GM19397 (cell line): Measurements from ENCODE around the gene NEU1.
"Not testable (repeated sequence)": the region's sequence is repeated elsewhere in the genome, so short reads cannot be mapped to it uniquely, and the experiment has no call there.

Source experiments
- ATAC-seq: cut with Tn5 transposase; IDR thresholded peaks from one replicate; pipeline ENCODE4 v1.9.1; 2021; ENCODE audit warnings: mild to moderate bottlenecking, moderate library complexity; ENCODE audit not compliant: unreplicated experiment

The NEU1 gene

DNA sequence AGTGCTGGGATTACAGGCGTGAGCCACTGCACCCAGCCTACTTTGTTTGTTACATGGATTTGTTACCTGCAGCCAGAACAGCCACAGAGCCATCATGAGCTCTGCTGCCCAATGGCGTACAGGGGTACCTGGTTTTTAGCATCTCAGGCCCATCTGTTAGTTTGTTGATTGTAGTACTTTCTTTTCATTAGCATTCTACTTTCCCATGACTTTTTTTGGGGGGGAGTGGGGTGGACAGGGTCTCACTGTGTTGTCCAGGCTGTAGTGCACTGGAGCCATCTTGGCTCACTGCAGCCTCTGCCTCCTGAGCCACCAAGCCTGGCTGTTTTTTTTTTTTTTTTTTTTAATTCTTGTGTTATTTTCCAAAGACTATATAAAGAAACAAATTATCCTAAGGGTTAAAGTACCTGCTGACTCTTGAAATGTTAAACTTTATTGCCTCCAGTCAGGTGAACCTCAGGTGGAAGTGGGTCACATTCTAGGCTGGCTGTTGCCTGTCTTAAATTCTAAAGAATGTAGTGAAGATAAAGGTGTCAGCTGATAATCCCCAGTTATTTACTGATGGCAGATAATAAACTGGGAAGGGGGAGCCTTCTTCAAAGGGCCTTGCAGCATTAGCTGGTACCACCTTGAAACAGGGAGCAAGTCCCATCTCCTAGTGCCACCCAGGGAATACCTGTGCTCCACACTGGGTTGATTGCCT, 15.2 kb downstream of the NEU1 start:
- no peak for ATAC-seq

GRCh38 chr6:31844507-31844906, 18.1 kb downstream of the NEU1 start:
- ATAC-seq = no peak

DNA sequence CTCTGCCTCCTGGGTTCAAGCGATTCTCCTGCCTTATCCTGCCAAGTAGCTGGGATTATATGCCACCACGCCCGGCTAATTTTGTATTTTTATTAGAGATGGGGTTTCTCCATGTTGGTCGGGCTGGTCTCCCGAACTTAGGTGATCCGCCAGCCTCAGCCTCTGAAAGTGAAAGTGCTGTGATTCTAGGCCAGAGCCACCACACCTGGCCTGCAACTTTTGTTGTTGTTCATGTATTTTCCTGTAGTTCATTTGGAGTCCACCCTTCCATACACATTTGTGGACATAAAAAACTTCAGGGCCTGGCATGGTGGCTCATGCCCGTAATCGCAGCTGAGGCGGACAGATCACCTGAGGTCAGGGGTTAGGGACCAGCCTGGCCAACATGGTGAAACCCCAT, 20.6 kb downstream of the NEU1 start:
- no peak for ATAC-seq

GRCh38 chr6:31839779-31840126, 22.9 kb downstream of the NEU1 start:
- not testable (repeated sequence) for ATAC-seq

GRCh38 chr6:31838968-31839367, 23.7 kb downstream of the NEU1 start:
- no peak for ATAC-seq

- ATAC-seq = not testable (repeated sequence)
Observed at GRCh38 chr6:31838114-31838553, 24.5 kb downstream of the NEU1 start.

DNA sequence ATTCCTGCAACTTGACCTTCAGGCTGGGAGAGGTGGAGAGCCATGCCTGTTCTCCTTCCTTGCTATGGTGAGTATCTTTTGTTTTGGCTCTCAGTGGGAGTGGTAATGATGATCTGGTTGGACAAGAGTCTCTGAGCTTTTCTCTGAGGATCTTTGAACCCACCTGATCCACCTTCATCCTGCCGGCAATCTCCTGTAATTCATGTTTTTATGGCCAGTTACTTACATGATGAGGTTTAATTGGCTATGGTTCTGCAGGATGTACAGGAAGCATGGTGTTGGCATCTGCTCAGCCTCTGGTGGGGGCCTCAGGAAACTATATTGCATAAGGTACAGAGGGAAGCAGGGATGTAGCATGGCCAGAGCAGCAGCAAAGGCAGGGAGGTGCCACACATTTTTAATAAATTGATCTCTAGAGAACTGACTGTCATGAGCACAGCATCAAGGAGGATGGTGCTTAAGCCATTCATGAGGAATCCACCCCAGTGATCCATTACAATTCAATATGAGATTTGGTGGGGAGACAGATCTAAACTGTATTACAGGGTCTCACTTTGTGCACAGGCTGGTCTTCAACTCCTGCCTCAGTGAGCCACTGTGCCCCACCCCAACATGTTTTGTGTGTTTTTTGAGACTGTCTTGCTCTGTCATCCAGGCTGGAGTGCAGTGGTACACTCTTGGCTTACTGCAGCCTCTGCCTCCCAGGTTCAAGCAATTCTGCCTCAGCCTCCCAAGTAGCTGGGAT, 25.1 kb downstream of the NEU1 start:
- no peak for ATAC-seq

- no peak for ATAC-seq
Observed at GRCh38 chr6:31836474-31837368, 25.9 kb downstream of the NEU1 start.

DNA sequence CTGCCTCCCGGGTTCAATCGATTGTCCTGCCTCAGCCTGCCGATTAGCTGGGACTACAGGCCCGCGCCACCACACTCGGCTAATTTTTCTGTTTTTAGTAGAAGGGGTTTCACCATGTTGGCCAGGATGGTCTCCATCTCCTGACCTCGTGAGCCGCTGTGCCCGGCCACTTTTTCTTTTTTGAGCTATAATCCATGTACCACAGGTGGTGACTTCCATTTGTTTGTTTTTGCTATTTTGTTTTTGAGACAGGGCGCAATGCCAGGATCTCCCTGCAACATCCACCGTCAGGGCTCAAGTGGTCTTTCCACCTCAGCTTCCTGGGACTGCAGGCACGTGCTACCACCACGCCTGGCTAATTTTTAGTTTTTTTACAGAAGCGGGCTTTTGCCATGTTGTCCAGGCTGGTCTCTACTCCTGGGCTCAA, 26.6 kb downstream of the NEU1 start:
- no peak for ATAC-seq

- ATAC-seq = no peak
Observed at GRCh38 chr6:31834367-31835250, 28.0 kb downstream of the NEU1 start.

DNA sequence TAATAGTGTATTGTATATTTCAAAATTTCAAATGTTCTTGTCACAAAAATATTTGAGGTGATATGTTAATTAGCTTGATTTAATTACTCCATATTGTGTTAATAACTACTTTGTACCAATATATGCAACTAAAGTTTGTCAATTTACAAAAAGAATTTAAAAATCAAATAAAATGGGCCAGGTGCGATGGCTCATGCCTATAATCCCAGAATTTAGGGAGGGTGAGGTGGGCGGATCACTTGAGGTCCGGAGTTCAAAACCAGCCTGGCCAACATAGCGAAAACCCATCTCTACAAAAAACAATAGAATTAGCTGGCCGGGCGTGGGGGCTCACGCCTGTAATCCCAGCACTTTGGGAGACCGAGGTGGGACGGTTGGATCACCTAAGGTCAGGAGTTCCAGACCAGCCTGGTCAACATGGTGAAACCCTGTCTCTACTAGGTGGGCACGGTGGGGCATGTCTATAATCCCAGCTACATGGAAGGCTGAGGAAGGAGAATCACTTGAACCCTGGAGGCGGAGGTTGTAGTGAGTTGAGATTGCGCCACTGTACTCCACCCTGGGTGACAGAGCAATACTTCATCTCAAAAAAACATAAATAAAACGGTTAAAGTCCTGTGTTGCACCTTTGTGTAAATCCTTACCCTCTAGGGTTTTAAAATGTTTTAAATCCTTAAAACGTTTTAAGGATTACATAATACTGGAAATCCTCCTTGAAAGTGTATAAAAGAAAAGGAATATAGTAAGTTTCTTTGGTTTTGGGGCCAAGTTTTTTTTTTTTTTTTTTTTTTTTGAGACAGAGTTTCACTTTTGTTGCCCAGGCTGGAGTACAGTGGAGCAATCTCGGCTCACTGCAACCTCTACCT, 31.0 kb downstream of the NEU1 start:
- ATAC-seq = no peak

- no peak for ATAC-seq
Observed at GRCh38 chr6:31830886-31831335, 31.7 kb downstream of the NEU1 start.

DNA sequence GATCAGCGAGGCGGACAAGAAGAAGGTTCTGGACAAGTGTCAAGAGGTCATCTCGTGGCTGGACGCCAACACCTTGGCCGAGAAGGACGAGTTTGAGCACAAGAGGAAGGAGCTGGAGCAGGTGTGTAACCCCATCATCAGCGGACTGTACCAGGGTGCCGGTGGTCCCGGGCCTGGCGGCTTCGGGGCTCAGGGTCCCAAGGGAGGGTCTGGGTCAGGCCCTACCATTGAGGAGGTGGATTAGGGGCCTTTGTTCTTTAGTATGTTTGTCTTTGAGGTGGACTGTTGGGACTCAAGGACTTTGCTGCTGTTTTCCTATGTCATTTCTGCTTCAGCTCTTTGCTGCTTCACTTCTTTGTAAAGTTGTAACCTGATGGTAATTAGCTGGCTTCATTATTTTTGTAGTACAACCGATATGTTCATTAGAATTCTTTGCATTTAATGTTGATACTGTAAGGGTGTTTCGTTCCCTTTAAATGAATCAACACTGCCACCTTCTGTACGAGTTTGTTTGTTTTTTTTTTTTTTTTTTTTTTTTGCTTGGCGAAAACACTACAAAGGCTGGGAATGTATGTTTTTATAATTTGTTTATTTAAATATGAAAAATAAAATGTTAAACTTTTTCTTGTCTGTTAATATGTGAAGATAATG, 32.9 kb downstream of the NEU1 start:
- no peak for ATAC-seq

DNA sequence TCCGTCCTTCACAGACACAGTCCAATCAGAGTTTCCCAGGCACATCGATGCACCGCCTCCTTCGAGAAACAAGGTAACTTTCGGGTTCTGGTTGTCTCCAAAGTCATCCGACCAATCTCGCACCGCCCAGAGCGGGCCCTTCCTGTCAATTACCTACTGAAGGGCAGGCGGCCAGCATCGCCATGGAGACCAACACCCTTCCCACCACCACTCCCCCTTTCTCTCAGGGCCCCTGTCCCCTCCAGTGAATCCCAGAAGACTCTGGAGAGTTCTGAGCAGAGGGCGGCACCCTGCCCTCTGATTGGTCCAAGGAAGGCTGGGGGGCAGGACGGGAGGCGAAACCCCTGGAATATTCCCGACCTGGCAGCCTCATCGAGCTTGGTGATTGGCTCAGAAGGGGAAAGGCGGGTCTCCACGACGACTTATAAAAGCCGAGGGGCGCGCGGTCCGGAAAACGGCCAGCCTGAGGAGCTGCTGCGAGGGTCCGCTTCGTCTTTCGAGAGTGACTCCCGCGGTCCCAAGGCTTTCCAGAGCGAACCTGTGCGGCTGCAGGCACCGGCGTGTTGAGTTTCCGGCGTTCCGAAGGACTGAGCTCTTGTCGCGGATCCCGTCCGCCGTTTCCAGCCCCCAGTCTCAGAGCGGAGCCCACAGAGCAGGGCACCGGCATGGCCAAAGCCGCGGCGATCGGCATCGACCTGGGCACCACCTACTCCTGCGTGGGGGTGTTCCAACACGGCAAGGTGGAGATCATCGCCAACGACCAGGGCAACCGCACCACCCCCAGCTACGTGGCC, 35.1 kb downstream of the NEU1 start, which contains the start of gene HSPA1B:
TSS of gene HSPA1B (plus strand) at position 453 of the 794 bp plus-strand sequence. CDS start at position 666, 213 bp downstream.
- peak; percentile 76 for ATAC-seq

GRCh38 chr6:31826793-31827285, 35.8 kb downstream of the NEU1 start:
- peak; percentile 7 for ATAC-seq

DNA sequence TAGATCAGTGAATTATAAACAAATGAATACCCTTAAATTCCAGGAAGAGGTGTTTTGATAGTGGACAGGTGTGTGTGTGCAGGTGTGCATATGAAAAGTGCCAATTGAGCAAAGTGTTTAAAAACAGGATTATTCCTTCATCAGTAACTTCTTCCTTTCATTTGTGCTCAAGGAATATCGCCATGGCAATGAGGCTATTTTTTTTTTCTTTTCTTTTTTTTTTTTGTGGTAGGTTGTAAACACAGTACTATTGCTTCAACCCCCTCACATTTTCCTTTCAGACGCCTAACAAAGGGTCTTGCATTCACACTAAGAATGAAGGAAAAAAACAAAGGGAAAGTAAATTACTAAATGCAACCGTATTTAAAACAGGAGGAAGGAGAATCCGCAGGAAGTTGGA, 37.1 kb downstream of the NEU1 start:
- no peak for ATAC-seq

GRCh38 chr6:31823592-31824196, 38.9 kb downstream of the NEU1 start:
- ATAC-seq = not testable (repeated sequence)
